Loucy (cell line): Measurements from ENCODE around the gene SLC16A7.

ENCODE experiments used
- H2AFZ ChIP-seq: fragments of 200-600 bp; sonication (generic); 2 replicates; pipeline ENCODE4 v1.6.0; 2016; ENCODE audit warnings: antibody characterized with exemption, mild to moderate bottlenecking, low read length, moderate library complexity
- H3F3A ChIP-seq: fragments of 200-600 bp; 2 replicates; pipeline ENCODE4 v1.6.0; 2016; ENCODE audit warnings: antibody characterized with exemption, low read depth, mild to moderate bottlenecking
- H3K27me3 ChIP-seq: fragments of 200-600 bp; sonication (generic); 2 replicates; pipeline ENCODE4 v1.6.1; 2014; ENCODE audit warnings: low read length, mild to moderate bottlenecking; ENCODE audit not compliant: insufficient read depth, poor library complexity, severe bottlenecking
- H3K36me3 ChIP-seq: fragments of 200-600 bp; sonication (generic); 2 replicates; pipeline ENCODE4 v1.6.1; 2016; ENCODE audit warnings: low read length; ENCODE audit not compliant: insufficient read depth
- H3K4me1 ChIP-seq: fragments of 200-600 bp; sonication (generic); 2 replicates; pipeline ENCODE4 v1.5.1; 2014; ENCODE audit warnings: low read length, mild to moderate bottlenecking; ENCODE audit not compliant: insufficient read depth, poor library complexity, severe bottlenecking
- H3K4me2 ChIP-seq: fragments of 200-600 bp; sonication (generic); 2 replicates; pipeline ENCODE4 v1.6.0; 2014; ENCODE audit warnings: antibody characterized with exemption, low read length, low read depth, mild to moderate bottlenecking; ENCODE audit not compliant: poor library complexity, severe bottlenecking
- H3K4me3 ChIP-seq: fragments of 200-600 bp; sonication (generic); 2 replicates; pipeline ENCODE4 v1.5.1; 2014; ENCODE audit warnings: low read length, mild to moderate bottlenecking, mixed read lengths; ENCODE audit not compliant: poor library complexity, severe bottlenecking
- H3K79me2 ChIP-seq: fragments of 200-600 bp; sonication (generic); 2 replicates; pipeline ENCODE4 v1.6.1; 2014; ENCODE audit warnings: low read length; ENCODE audit not compliant: insufficient read depth
- H3K9ac ChIP-seq: fragments of 200-600 bp; sonication (generic); 2 replicates; pipeline ENCODE4 v1.6.0; 2014; ENCODE audit warnings: mild to moderate bottlenecking, low read depth, low read length, moderate library complexity; ENCODE audit not compliant: poor library complexity, severe bottlenecking
- H3K9me2 ChIP-seq: fragments of 200-600 bp; sonication (generic); replicated peaks from 2 replicates; pipeline ENCODE4 v1.6.1; 2016; ENCODE audit warnings: low read depth, low read length, mixed read lengths
- H3K9me3 ChIP-seq: fragments of 200-600 bp; sonication (generic); 2 replicates; pipeline ENCODE4 v1.6.1; 2014; ENCODE audit warnings: mild to moderate bottlenecking, antibody characterized with exemption, low read length, low read depth; ENCODE audit not compliant: insufficient read depth
- H4K20me1 ChIP-seq: fragments of 200-600 bp; sonication (generic); 2 replicates; pipeline ENCODE4 v1.6.0; 2014; ENCODE audit warnings: antibody characterized with exemption, low read length, mild to moderate bottlenecking; ENCODE audit not compliant: insufficient read depth, poor library complexity, severe bottlenecking
- CTCF ChIP-seq: fragments of 200-600 bp; sonication (generic); conservative IDR thresholded peaks from 2 replicates; pipeline ENCODE4 v1.5.1; 2014; ENCODE audit warnings: mild to moderate bottlenecking, antibody characterized with exemption, low read length
- EZH2phosphoT487 ChIP-seq: fragments of 200-600 bp; IDR thresholded peaks from 2 replicates; pipeline ENCODE4 v1.6.1; 2018; ENCODE audit warnings: antibody characterized with exemption, mild to moderate bottlenecking, moderate library complexity, borderline replicate concordance

SLC16A7 gene

GRCh38 chr12:59657266-59657665 lies 61.4 kb downstream of the SLC16A7 start:
- Histone ChIP-seq H3K4me2 (no peak overlapping the region), H3K36me3 (0 out of 2 replicates have a peak, but pooled peaks cover 5% of the 10 kb centered on the region), H3K9me3 (no peaks in the 10 kb centered on the region), H3K9ac (no peak overlapping the region), H3K4me1 (no peaks in the 10 kb centered on the region), H3K4me3 (no peak overlapping the region), H4K20me1 (peaks cover 4% of the 10 kb centered on the region), H3K27me3 (no peaks in the 10 kb centered on the region), H3K79me2 (0 out of 2 replicates have a peak, but pooled peaks cover 3% of the 10 kb centered on the region), H3K9me2 (no peaks in the 10 kb centered on the region), H2AFZ (no peak overlapping the region), H3F3A (no peaks in the 10 kb centered on the region)
- TF ChIP-seq CTCF (no peak), EZH2phosphoT487 (no peak)

GRCh38 chr12:59657711-59658110 lies 61.9 kb downstream of the SLC16A7 start:
- H3K9ac ChIP-seq = no peak overlapping the region
- 0 out of 2 replicates have a peak, but pooled peaks cover 5% of the 10 kb centered on the region for H3K36me3 ChIP-seq
- no peaks in the 10 kb centered on the region for H3K9me2 ChIP-seq
- H3K4me2 ChIP-seq = no peak overlapping the region
- no peaks in the 10 kb centered on the region for H3K9me3 ChIP-seq
- H3F3A ChIP-seq = no peaks in the 10 kb centered on the region
- H3K79me2 ChIP-seq = 0 out of 2 replicates have a peak, but pooled peaks cover 3% of the 10 kb centered on the region
- peaks cover 4% of the 10 kb centered on the region for H4K20me1 ChIP-seq
- no peaks in the 10 kb centered on the region for H3K4me1 ChIP-seq
- H3K4me3 ChIP-seq = no peak overlapping the region
- no peak overlapping the region for H2AFZ ChIP-seq
- TF ChIP-seq CTCF = no peak
- no peak for TF ChIP-seq EZH2phosphoT487
- no peaks in the 10 kb centered on the region for H3K27me3 ChIP-seq

- no peak overlapping the region for H3K9ac ChIP-seq
- peaks cover 4% of the 10 kb centered on the region for H4K20me1 ChIP-seq
- H3K27me3 ChIP-seq = no peaks in the 10 kb centered on the region
- no peaks in the 10 kb centered on the region for H3K9me2 ChIP-seq
- H3K4me2 ChIP-seq = no peak overlapping the region
- H3K79me2 ChIP-seq = 0 out of 2 replicates have a peak, but pooled peaks cover 3% of the 10 kb centered on the region
- no peak overlapping the region for H2AFZ ChIP-seq
- H3K4me1 ChIP-seq = no peaks in the 10 kb centered on the region
- no peak overlapping the region for H3K4me3 ChIP-seq
- no peaks in the 10 kb centered on the region for H3K9me3 ChIP-seq
- no peaks in the 10 kb centered on the region for H3F3A ChIP-seq
- H3K36me3 ChIP-seq = 0 out of 2 replicates have a peak, but pooled peaks cover 5% of the 10 kb centered on the region
- TF ChIP-seq CTCF = no peak
- TF ChIP-seq EZH2phosphoT487 = no peak
Observed at GRCh38 chr12:59660148-59660547, 64.3 kb downstream of the SLC16A7 start.
